Bronchial epithelial cell (primary cell): ENCODE results near the gene MC3R. TPM values are rescaled to one million over a fixed set of nuclear protein-coding genes. Genes with fewer than 3 reads are reported as not detected.
A peak's percentile ranks its signal among the peaks of the same experiment; 100 is the strongest.

ENCODE experiments used
- DNase-seq: peaks from one replicate; pipeline ENCODE4 v3.0.0-alpha.2; 2010; ENCODE audit warnings: low read depth
- FAIRE-seq: peaks from 2 replicates; lab custom pipeline; 2011; peaks lifted over from hg19 to GRCh38; lab: Jason Lieb, UNC
- H3K27me3 ChIP-seq: 2 replicates; pipeline ENCODE4 v1.5.1; 2011; ENCODE audit warnings: low read length; ENCODE audit not compliant: control insufficient read depth, insufficient read depth
- H3K36me3 ChIP-seq: 2 replicates; pipeline ENCODE4 v1.5.1; 2011; ENCODE audit warnings: low read length; ENCODE audit not compliant: control insufficient read depth, insufficient read depth
- H3K4me3 ChIP-seq: 2 replicates; pipeline ENCODE4 v1.5.1; 2011; ENCODE audit warnings: mild to moderate bottlenecking, low read depth, low read length, control low read depth
- CTCF ChIP-seq: IDR thresholded peaks from 2 replicates; pipeline ENCODE4 v1.5.1; 2011; ENCODE audit warnings: mild to moderate bottlenecking, moderate library complexity, low read length, control low read depth, inconsistent platforms; ENCODE audit not compliant: insufficient read depth, severe bottlenecking
- total RNA-seq: library from RNA; depleted of rRNA; stranded (reverse); fragments of >200 nt; gene quantifications from 2 replicates; pipeline ENCODE4 v1.2.1, GENCODE V29; 2014

Gene MC3R
- total RNA-seq, 1 donor from 2014 or later, result not detected

GRCh38 chr20:56229812-56230211 is 18.7 kb upstream of the MC3R start:
- TF ChIP-seq CTCF, result no peak
- H3K4me3 ChIP-seq, result no peak overlapping the region
- FAIRE-seq (no peak), DNase-seq (no peak)
- no peaks in the 10 kb centered on the region for H3K27me3 ChIP-seq
- no peaks in the 10 kb centered on the region for H3K36me3 ChIP-seq

- FAIRE-seq, result no peak
- no peak overlapping the region for H3K4me3 ChIP-seq
- no peaks in the 10 kb centered on the region for H3K36me3 ChIP-seq
- TF ChIP-seq CTCF, result no peak
- no peaks in the 10 kb centered on the region for H3K27me3 ChIP-seq
- DNase-seq, result no peak
These were observed 14.4 kb upstream of the MC3R start for GRCh38 chr20:56234110-56234509.

GRCh38 chr20:56237335-56237734 is 11.2 kb upstream of the MC3R start:
- Histone ChIP-seq H3K36me3 (no peaks in the 10 kb centered on the region), H3K4me3 (no peak overlapping the region), H3K27me3 (no peaks in the 10 kb centered on the region)
- no peak for TF ChIP-seq CTCF
- no peak for DNase-seq
- FAIRE-seq, result no peak

GRCh38 chr20:56244259-56244658 is 4.3 kb upstream of the MC3R start:
- Histone ChIP-seq H3K36me3 (no peaks in the 10 kb centered on the region), H3K4me3 (no peak overlapping the region), H3K27me3 (no peaks in the 10 kb centered on the region)
- DNase-seq (no peak), FAIRE-seq (no peak)
- TF ChIP-seq CTCF, result no peak

GRCh38 chr20:56245761-56246160 is 2.8 kb upstream of the MC3R start:
- no peak overlapping the region for H3K4me3 ChIP-seq
- DNase-seq (peak; percentile 18), FAIRE-seq (no peak)
- no peak for TF ChIP-seq CTCF
- H3K36me3 ChIP-seq, result no peaks in the 10 kb centered on the region
- H3K27me3 ChIP-seq, result no peaks in the 10 kb centered on the region

GRCh38 chr20:56249244-56249955 is 868 bp downstream of the MC3R start:
- Histone ChIP-seq H3K27me3 (no peaks in the 10 kb centered on the region), H3K4me3 (no peak overlapping the region), H3K36me3 (no peaks in the 10 kb centered on the region)
- DNase-seq, result no peak
- peak; percentile 58 for FAIRE-seq
- peak; percentile 56 for TF ChIP-seq CTCF
